Astrocyte (in vitro differentiated cells and primary cell): ENCODE measurements around the gene KCNMA1. TPM values are rescaled to one million over a fixed set of nuclear protein-coding genes. Genes with fewer than 3 reads are reported as not detected.

Experiments used
- DNase-seq: peaks from one replicate; pipeline ENCODE4 v3.0.0-alpha.2; 2010; ENCODE audit warnings: low read depth
- FAIRE-seq: peaks from 2 replicates; lab custom pipeline; 2011; peaks lifted over from hg19 to GRCh38; lab: Jason Lieb, UNC
- H2AFZ ChIP-seq: 2 replicates; pipeline ENCODE4 v1.6.0; 2012; ENCODE audit warnings: low read depth, low read length, inconsistent platforms
- H3K27ac ChIP-seq: 2 replicates; pipeline ENCODE4 v1.5.1; 2011; ENCODE audit warnings: low read depth, low read length, inconsistent platforms
- H3K27me3 ChIP-seq: 2 replicates; pipeline ENCODE4 v1.6.0; 2011; ENCODE audit warnings: low read length, inconsistent platforms; ENCODE audit not compliant: insufficient read depth
- H3K36me3 ChIP-seq: 2 replicates; pipeline ENCODE4 v1.5.1; 2011; ENCODE audit warnings: low read length, inconsistent platforms; ENCODE audit not compliant: insufficient read depth
- H3K4me1 ChIP-seq: 2 replicates; pipeline ENCODE4 v1.5.1; 2011; ENCODE audit warnings: low read length, inconsistent platforms; ENCODE audit not compliant: insufficient read depth
- H3K4me2 ChIP-seq: 2 replicates; pipeline ENCODE4 v1.6.0; 2012; ENCODE audit warnings: low read length, inconsistent platforms
- H3K4me3 ChIP-seq: 2 replicates; pipeline ENCODE4 v1.5.1; 2011; ENCODE audit warnings: low read depth, mild to moderate bottlenecking, low read length, inconsistent platforms; ENCODE audit not compliant: insufficient read depth
- H3K79me2 ChIP-seq: 2 replicates; pipeline ENCODE4 v1.6.0; 2012; ENCODE audit warnings: mild to moderate bottlenecking, low read length, inconsistent platforms; ENCODE audit not compliant: insufficient read depth
- H3K9ac ChIP-seq: 2 replicates; pipeline ENCODE4 v1.6.0; 2012; ENCODE audit warnings: mild to moderate bottlenecking, low read length, inconsistent platforms
- H3K9me3 ChIP-seq: 2 replicates; pipeline ENCODE4 v1.5.1; 2012; ENCODE audit warnings: low read depth, mild to moderate bottlenecking, low read length, inconsistent platforms; ENCODE audit not compliant: insufficient read depth
- H4K20me1 ChIP-seq: 2 replicates; pipeline ENCODE4 v1.6.0; 2012; ENCODE audit warnings: low read length, inconsistent platforms; ENCODE audit not compliant: insufficient read depth
- H3K27ac Mint-ChIP-seq: one replicate; pipeline ENCODE4 v1.8.0; 2021; ENCODE audit warnings: mild to moderate bottlenecking, mixed read lengths; ENCODE audit not compliant: unreplicated experiment
- H3K27me3 Mint-ChIP-seq: one replicate; pipeline ENCODE4 v1.8.0; 2021; ENCODE audit warnings: low read depth, mixed read lengths; ENCODE audit not compliant: unreplicated experiment
- H3K36me3 Mint-ChIP-seq: one replicate; pipeline ENCODE4 v1.8.0; 2021; ENCODE audit warnings: low read depth, mixed read lengths; ENCODE audit not compliant: unreplicated experiment
- H3K4me1 Mint-ChIP-seq: one replicate; pipeline ENCODE4 v1.8.0; 2021; ENCODE audit warnings: low read depth, mixed read lengths; ENCODE audit not compliant: unreplicated experiment
- H3K4me3 Mint-ChIP-seq: one replicate; pipeline ENCODE4 v1.8.0; 2021; ENCODE audit warnings: mild to moderate bottlenecking, moderate library complexity, mixed read lengths; ENCODE audit not compliant: unreplicated experiment
- H3K9me3 Mint-ChIP-seq: one replicate; pipeline ENCODE4 v1.8.0; 2021; ENCODE audit warnings: mild to moderate bottlenecking, mixed read lengths; ENCODE audit not compliant: unreplicated experiment
- EZH2 ChIP-seq: IDR thresholded peaks from 2 replicates; pipeline ENCODE4 v1.6.1; 2012; ENCODE audit warnings: mild to moderate bottlenecking, low read length, inconsistent platforms; ENCODE audit not compliant: insufficient read depth
- total RNA-seq: library from RNA; stranded (reverse); gene quantifications from 2 replicates; pipeline ENCODE4 v1.2.1, GENCODE V29; 2021
- TF ChIP-seq, protein P1 (sequence below): IDR thresholded peaks from 2 replicates; pipeline ENCODE4 v1.5.1; 2011; ENCODE audit warnings: low read depth, mild to moderate bottlenecking, inconsistent platforms, low read length, moderate library complexity; ENCODE audit not compliant: insufficient read depth

KCNMA1 gene
- total RNA-seq, 1 donor from 2014 or later: 45.8 TPM

DNA sequence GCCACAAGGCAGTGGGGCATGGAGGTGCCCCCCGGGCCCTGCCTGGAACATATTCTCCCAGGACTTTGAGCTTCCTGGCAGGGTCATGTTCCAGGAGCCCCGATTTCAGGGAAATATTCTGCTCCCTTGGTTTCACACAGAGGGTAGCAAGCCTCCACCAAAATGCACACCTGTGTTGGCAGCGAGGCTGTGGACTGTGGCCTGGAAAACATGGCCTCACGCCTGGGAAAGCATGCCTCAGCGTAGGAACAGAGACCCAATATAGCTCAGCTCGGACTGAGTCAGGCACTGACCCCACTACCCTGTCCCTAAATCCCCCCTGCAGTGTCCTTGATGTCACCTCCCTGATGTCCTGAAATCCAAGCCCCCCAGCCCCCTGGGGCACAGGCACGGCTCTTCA lies 92.0 kb downstream of the KCNMA1 start:
- Histone ChIP-seq H3K4me3 (no peak overlapping the region), H3K27ac (no peak overlapping the region), H3K4me2 (no peak overlapping the region), H3K36me3 (no peaks in the 10 kb centered on the region), H3K9me3 (no peaks in the 10 kb centered on the region), H2AFZ (no peak overlapping the region), H3K27me3 (no peaks in the 10 kb centered on the region), H3K9ac (no peak overlapping the region), H4K20me1 (no peaks in the 10 kb centered on the region), H3K4me1 (no peaks in the 10 kb centered on the region), H3K79me2 (peaks cover 11% of the 10 kb centered on the region)
- H3K9me3 Mint-ChIP-seq: peaks cover 4% of the 10 kb centered on the region
- no peak for DNase-seq
- peaks cover 17% of the 10 kb centered on the region for H3K4me1 Mint-ChIP-seq
- TF ChIP-seq EZH2: no peak
- TF ChIP-seq, protein P1, sequence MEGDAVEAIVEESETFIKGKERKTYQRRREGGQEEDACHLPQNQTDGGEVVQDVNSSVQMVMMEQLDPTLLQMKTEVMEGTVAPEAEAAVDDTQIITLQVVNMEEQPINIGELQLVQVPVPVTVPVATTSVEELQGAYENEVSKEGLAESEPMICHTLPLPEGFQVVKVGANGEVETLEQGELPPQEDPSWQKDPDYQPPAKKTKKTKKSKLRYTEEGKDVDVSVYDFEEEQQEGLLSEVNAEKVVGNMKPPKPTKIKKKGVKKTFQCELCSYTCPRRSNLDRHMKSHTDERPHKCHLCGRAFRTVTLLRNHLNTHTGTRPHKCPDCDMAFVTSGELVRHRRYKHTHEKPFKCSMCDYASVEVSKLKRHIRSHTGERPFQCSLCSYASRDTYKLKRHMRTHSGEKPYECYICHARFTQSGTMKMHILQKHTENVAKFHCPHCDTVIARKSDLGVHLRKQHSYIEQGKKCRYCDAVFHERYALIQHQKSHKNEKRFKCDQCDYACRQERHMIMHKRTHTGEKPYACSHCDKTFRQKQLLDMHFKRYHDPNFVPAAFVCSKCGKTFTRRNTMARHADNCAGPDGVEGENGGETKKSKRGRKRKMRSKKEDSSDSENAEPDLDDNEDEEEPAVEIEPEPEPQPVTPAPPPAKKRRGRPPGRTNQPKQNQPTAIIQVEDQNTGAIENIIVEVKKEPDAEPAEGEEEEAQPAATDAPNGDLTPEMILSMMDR: no peak
- H3K36me3 Mint-ChIP-seq: peaks cover 10% of the 10 kb centered on the region
- no peak overlapping the region for H3K4me3 Mint-ChIP-seq
- FAIRE-seq: no peak
- no peak overlapping the region for H3K27ac Mint-ChIP-seq
- peaks cover 3% of the 10 kb centered on the region for H3K27me3 Mint-ChIP-seq

DNA sequence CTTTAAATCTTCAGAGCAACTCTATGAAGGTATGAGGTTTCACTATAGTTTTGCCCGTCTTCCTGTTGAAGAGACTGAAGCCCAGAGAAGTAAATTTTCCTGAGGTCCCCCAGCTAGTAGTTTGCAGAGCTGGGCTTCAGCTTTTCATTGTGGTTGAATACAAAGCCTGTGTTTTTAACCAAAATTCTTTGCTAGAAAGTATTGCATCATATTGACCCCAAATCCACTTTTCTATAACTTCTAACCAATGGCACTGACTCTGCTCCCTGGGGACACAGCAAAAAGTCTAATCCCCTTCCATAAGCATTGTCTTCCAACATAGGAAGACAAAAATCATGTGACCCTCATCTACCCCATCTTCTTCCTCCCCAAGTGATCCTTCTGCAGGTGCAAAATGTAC lies 93.0 kb downstream of the KCNMA1 start:
- Histone ChIP-seq H4K20me1 (no peaks in the 10 kb centered on the region), H3K36me3 (no peaks in the 10 kb centered on the region), H3K4me1 (no peaks in the 10 kb centered on the region), H3K9ac (no peak overlapping the region), H3K27ac (no peak overlapping the region), H3K27me3 (no peaks in the 10 kb centered on the region), H3K4me2 (no peak overlapping the region), H3K4me3 (no peak overlapping the region), H2AFZ (no peak overlapping the region), H3K9me3 (no peaks in the 10 kb centered on the region), H3K79me2 (peaks cover 7% of the 10 kb centered on the region)
- Mint-ChIP-seq H3K9me3 (peaks cover 4% of the 10 kb centered on the region), H3K27ac (no peak overlapping the region), H3K4me1 (peaks cover 17% of the 10 kb centered on the region), H3K27me3 (peaks cover 3% of the 10 kb centered on the region), H3K36me3 (peaks cover 7% of the 10 kb centered on the region), H3K4me3 (no peak overlapping the region)
- DNase-seq: no peak
- no peak for TF ChIP-seq EZH2
- TF ChIP-seq, protein P1: no peak
- no peak for FAIRE-seq

GRCh38 chr10:77542710-77543259 lies 94.8 kb downstream of the KCNMA1 start:
- Mint-ChIP-seq H3K9me3 (peaks cover 4% of the 10 kb centered on the region), H3K27ac (no peak overlapping the region), H3K4me3 (no peak overlapping the region), H3K4me1 (peaks cover 17% of the 10 kb centered on the region), H3K36me3 (peaks cover 4% of the 10 kb centered on the region), H3K27me3 (peaks cover 3% of the 10 kb centered on the region)
- Histone ChIP-seq H3K9ac (no peak overlapping the region), H3K36me3 (no peaks in the 10 kb centered on the region), H3K27me3 (no peaks in the 10 kb centered on the region), H3K4me2 (no peak overlapping the region), H4K20me1 (no peaks in the 10 kb centered on the region), H2AFZ (no peak overlapping the region), H3K27ac (no peak overlapping the region), H3K4me3 (no peak overlapping the region), H3K79me2 (peaks cover 8% of the 10 kb centered on the region), H3K4me1 (no peaks in the 10 kb centered on the region), H3K9me3 (no peaks in the 10 kb centered on the region)
- no peak for DNase-seq
- no peak for FAIRE-seq
- TF ChIP-seq, protein P1: no peak
- no peak for TF ChIP-seq EZH2
